ENCODE measurements around the gene PPDPF. TPM values are rescaled to one million over a fixed set of nuclear protein-coding genes. Genes with fewer than 3 reads are reported as not detected.

The PPDPF gene
- total and polyA plus RNA-seq, 2 of the 8 experiments (the other 6 are each of a cell fraction or from before 2014, with no cell fraction given): 30.5 to 138 TPM

DNA sequence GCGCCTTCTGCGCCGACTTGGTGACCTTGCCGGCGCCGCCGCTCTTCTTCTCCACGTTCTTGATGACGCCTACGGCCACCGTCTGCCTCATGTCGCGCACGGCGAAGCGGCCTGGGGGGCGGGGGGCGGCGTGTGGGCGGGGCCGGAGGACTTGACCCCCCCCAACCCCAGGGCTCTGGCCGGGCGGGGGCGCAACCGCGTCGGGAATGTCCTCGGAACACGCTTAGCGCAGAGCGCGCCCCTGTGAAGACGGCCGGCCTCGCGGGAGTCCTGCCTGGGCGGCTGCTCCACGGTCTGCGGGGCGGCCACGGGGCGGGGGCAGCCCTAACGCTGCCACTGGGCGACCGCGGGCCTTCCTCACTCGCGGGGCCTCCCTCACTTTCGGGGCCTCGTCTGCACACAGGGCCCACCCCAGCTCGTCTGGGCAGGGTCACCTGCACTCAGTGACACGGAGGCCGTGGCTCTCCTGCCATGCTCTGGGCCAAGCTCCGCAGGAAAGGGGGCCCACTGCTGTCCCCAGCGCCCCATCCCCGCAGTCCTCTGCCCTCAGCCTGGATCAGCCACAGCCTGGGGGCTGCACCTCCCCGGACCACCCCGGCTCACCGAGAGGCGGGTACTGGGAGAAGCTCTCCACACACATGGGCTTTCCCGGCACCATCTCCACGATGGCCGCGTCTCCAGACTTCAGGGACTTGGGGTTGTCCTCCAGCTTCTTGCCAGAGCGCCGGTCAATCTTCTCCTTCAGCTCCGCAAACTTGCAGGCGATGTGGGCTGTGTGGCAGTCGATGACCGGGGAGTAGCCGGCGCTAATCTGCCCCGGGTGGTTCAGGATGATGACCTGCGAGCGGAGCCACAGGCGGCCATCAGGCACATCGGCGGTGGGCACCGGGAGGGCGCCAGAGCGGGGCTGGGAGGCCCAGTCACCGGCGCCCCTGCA lies 32.0 kb upstream of the PPDPF start (continued):
- TF ChIP-seq NANOG (IDR thresholded peaks at IDR 0.05; ENCODE audit: insufficient read depth, low read depth, low read length, poor library complexity, severe bottlenecking) (no peak), POLR2AphosphoS5 (IDR thresholded peaks at IDR 0.05; ENCODE audit: low read depth, low read length) (no peak), CREB1 (IDR thresholded peaks at IDR 0.05) (peak; percentile 21; the same call in 1 of the 2 replicates), TAF7 (optimal IDR thresholded peaks at IDR 0.05; ENCODE audit: borderline replicate concordance, low read depth, low read length) (no peak), RFX5 (IDR thresholded peaks at IDR 0.05; ENCODE audit: borderline replicate concordance, low read depth, low read length) (no peak), KDM5A (IDR thresholded peaks at IDR 0.05; ENCODE audit: low read length) (no peak), SAP30 (IDR thresholded peaks at IDR 0.05; ENCODE audit: insufficient read depth, insufficient replicate concordance, low read length) (no peak), KDM4A (IDR thresholded peaks at IDR 0.05; ENCODE audit: low read depth, low read length, severe bottlenecking) (peak; percentile 44), SP4 (IDR thresholded peaks at IDR 0.05; ENCODE audit: low read length) (no peak), TBP (IDR thresholded peaks at IDR 0.05; ENCODE audit: low read depth, low read length) (no peak), SUZ12 (IDR thresholded peaks at IDR 0.05; ENCODE audit: low read length) (0 out of 2 replicates have a peak, but pooled peaks have one; percentile 3), HDAC2 (IDR thresholded peaks at IDR 0.05; ENCODE audit: borderline replicate concordance in 1 of 2, low read depth in 2 of 2, low read length in 2 of 2) (no peak), TEAD4 (IDR thresholded peaks at IDR 0.05; ENCODE audit: low read depth, low read length) (no peak), SIN3A (conservative IDR thresholded peaks at IDR 0.05 in 1 of 2, IDR thresholded peaks at IDR 0.05 in 1 of 2; ENCODE audit: low read depth in 1 of 2, low read length in 2 of 2) (no peak), POU5F1 (IDR thresholded peaks at IDR 0.05; ENCODE audit: low read depth, low read length) (no peak), CHD1 (IDR thresholded peaks at IDR 0.05; ENCODE audit: low read depth, low read length) (no peak), ATF2 (IDR thresholded peaks at IDR 0.05; ENCODE audit: low read length) (no peak), SP1 (IDR thresholded peaks at IDR 0.05; ENCODE audit: low read depth, low read length) (no peak), YY1 (IDR thresholded peaks at IDR 0.05; ENCODE audit: low read depth, low read length) (0 out of 2 replicates have a peak, but pooled peaks have one; percentile 19)
- TF ChIP-seq, protein P1, sequence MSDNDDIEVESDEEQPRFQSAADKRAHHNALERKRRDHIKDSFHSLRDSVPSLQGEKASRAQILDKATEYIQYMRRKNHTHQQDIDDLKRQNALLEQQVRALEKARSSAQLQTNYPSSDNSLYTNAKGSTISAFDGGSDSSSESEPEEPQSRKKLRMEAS (IDR thresholded peaks at IDR 0.05): 0 out of 2 replicates have a peak, but pooled peaks have one; percentile 43

Measured in H1 (cell line).